DMS53 (cell line): ENCODE data around the gene FST.

Experiments
- DNase-seq: peaks from one replicate; lab custom pipeline; 2025; lab: John Stamatoyannopoulos, UW

Gene FST

GRCh38 chr5:53475320-53475719 is 5.1 kb upstream of the FST start:
- no peak for DNase-seq

- DNase-seq, result no peak
Observed at GRCh38 chr5:53476019-53476418, 4.4 kb upstream of the FST start.

- DNase-seq, result peak; percentile 87
Observed at GRCh38 chr5:53476531-53477480, 3.6 kb upstream of the FST start.

DNA sequence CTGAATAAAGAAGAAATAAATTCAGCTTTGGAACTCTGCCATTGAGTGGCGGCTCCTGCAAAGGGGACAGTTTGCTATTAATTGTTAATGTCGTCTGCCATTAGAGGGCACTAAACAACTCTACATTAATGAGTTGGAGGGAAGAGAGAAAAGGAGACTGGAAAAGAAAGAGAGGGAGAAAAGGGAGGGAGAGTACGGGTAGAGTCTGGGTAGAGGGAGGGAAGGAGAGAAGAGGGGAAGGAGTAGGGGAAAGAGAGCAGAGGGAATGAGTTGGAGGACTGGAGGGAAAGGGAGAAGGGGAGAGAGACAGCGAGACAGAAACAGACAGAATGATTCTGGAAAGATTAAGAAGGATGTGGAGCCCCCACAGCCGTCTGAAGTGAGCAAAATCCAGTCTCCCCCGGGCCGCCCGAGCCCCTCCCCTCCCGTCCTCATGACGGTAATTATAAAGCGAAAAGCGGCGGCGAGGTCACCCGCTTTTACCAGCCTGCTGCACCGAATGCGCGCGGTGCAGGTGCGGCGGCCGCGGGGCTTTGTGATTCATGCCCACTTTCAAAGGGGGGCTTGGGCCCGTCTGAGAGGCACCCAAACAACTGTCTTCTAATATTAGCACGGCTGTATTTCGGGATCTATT is 1.9 kb upstream of the FST start:
- DNase-seq, result peak; percentile 86

GRCh38 chr5:53479045-53479589 is 1.3 kb upstream of the FST start:
- peak; percentile 51 for DNase-seq

DNA sequence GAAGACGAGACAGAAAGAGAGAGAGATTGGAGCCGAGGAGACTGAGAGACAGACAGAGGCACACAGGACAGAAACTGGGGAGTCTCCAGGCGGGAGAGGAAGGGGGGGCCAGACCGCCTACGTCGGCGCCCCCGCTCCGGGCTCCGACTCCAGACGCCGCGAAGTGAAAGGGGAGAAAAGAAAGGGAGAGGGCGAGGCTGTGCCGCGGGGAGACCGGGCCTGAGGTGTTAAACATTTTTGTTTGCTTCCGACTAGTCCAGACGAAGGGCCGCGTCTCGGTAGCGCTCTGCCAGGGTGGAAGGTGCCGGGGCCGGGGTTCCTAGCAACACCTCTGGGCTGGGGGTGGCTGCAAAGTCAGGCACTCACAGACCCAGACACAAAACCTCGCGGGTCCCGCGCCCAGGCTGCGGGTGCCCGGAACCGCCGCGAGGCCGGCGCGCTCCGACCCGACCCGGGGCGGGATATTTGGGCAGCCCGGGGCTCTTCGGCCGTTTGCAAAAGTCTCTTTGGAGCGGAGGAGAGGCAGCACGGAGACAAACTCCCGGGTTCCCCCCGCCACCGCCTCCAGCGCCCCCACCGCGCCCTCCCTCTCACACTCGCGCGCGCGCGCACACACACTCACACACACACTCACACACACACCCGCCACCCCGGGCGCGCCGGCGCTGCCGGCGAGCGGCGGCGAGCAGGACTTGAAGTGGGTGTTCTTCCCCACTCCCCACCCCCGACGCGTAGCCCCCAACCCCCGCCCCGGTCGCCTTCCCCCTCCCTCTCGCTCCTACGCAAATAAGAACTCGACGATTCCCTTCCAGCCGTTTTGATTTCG is 626 bp upstream of the FST start:
- peak; percentile 75 for DNase-seq

- DNase-seq, result no peak
Observed at GRCh38 chr5:53481159-53481886, 894 bp downstream of the FST start.

GRCh38 chr5:53481887-53482716 is 1.7 kb downstream of the FST start:
- DNase-seq, result peak; percentile 86

DNA sequence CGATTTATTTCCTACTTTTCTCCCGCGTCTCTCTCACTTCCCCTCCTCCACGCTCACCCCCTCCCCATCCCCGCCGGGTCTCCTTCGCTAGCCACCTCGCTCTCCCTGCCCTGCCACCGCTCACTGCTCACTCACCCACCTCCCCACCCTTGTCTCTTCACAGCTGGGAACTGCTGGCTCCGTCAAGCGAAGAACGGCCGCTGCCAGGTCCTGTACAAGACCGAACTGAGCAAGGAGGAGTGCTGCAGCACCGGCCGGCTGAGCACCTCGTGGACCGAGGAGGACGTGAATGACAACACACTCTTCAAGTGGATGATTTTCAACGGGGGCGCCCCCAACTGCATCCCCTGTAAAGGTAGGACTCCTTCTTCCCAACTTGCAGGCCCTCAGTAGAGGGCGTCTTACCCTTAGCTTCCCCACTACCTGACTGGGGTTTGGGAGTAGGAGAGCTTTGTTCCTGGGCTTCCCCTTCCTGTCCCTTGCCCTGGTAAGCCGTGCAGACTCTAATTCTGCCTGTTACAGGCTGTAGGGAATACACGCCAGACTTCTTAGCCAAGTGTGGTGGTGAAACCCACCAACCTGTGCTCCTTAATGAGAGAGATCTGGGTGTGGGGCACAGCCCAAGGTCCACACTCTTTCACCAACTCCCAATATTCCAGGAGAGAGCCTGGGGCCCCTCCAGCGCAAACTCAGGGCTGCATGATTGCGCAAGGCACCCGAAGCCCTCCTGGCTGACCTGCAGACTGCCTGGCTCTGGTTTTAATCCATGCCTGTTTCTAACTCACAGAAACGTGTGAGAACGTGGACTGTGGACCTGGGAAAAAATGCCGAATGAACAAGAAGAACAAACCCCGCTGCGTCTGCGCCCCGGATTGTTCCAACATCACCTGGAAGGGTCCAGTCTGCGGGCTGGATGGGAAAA is 2.5 kb downstream of the FST start:
- peak; percentile 58 for DNase-seq

GRCh38 chr5:53487436-53487835 is 7.0 kb downstream of the FST start:
- no peak for DNase-seq

GRCh38 chr5:53488195-53488722 is 7.8 kb downstream of the FST start:
- no peak for DNase-seq

GRCh38 chr5:53490747-53491146 is 10.3 kb downstream of the FST start:
- peak; percentile 18 for DNase-seq

DNA sequence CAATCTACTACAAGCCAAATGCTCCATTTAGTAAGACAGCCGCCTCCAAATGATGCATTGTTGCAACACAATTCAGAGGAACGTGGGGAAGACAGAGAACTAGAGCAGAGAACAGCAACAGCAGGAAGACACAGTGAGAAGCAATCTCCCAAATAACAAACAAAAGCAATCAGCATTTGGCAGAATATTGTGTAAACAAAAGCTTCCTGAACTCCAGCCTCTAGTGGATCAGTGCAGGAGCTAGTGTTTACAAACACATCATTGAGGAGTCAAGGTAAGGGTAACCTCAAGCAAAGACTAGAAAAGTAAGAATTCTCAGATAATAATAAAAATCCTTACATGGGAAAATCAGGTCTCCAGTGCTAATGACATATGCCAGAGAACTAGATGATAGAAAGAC is 20.6 kb downstream of the FST start:
- peak; percentile 34 for DNase-seq

DNA sequence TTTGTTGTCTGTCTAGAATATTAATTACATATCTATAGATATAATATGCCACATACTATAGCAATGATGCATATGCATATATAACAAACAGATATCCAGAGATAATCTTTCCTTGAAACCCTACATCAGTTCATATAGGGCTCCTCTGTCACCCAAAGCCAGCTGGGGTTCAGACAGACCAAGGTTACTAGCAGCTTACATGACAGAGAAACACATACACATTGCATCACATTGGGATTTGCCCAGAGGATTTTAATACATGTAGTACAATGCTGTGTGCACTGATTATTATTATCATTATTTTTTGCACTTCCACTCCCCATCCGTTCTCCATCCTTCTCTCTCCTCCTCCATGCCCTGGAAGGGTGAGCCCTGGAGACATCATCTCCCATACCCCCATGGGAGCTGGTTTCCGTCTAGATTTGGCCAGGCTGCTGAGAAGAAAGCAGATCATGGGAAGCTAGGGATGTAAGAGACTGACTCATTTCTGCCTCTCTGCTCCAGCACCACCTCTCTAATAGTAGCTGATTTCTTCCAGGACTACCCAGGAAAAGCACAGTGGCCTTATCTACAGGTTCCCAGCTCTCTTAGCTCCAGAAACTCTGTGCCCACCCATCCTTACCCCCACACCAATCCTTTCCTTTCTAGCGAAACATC is 23.3 kb downstream of the FST start:
- no peak for DNase-seq

GRCh38 chr5:53507013-53507412 is 26.6 kb downstream of the FST start:
- DNase-seq, result no peak

GRCh38 chr5:53508125-53508524 is 27.7 kb downstream of the FST start:
- DNase-seq, result no peak

GRCh38 chr5:53512539-53512938 is 32.1 kb downstream of the FST start:
- DNase-seq, result no peak

GRCh38 chr5:53515988-53516387 is 35.6 kb downstream of the FST start:
- DNase-seq, result no peak

DNA sequence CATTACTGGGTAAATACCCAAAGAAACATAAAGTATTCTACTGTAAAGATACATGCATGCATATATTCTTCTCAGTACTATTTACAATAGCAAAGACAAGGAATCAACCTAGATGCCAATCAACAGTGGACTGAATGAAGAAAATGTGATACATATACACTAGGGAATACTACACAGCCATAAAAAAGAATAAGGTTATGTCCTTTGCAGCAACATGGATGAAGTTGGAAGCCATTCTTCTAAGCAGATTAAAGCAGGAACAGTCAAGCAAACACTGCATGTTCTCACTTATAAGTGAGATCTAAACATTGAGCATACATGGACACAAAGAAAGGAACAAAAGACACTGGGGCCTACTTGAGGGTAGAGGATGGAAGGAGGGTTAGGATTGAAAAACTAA is 40.4 kb downstream of the FST start:
- DNase-seq, result no peak
